K562 (cell line): ENCODE results near the gene RPL29. TPM values are rescaled to one million over a fixed set of nuclear protein-coding genes. Genes with fewer than 3 reads are reported as not detected.

ENCODE experiments used
- BCOR ChIP-seq: fragments of 450-650 bp; IDR thresholded peaks from 2 replicates; pipeline ENCODE4 v1.6.1; 2016
- CBX3 ChIP-seq, 2 experiments: IDR thresholded peaks; 1 replicate in 1 of 2; 2 replicates in 1 of 2; pipeline ENCODE4 v1.6.1; 2012; ENCODE audit warnings: inconsistent platforms in 2 of 2, low read length in 2 of 2, borderline replicate concordance in 1 of 2, control low read depth in 1 of 2
- HCFC1 ChIP-seq: IDR thresholded peaks from 2 replicates; pipeline ENCODE4 v1.6.1; 2012; ENCODE audit warnings: low read depth, low read length, improper control_type of control experiment
- HIVEP1 ChIP-seq: fragments of 250-450 bp; sonication (Bioruptor Pico); IDR thresholded peaks from 2 replicates; pipeline ENCODE4 v1.4.0; 2020; ENCODE audit warnings: mild to moderate bottlenecking
- NFRKB ChIP-seq: fragments of 450-650 bp; IDR thresholded peaks from 2 replicates; pipeline ENCODE4 v1.6.1; 2016; ENCODE audit warnings: low read depth
- NRF1 ChIP-seq, 2 experiments: fragments of 450-650 bp; IDR thresholded peaks in 1 of 2; conservative IDR thresholded peaks in 1 of 2; 2 replicates each; pipeline ENCODE4 v1.6.1; 2014; ENCODE audit warnings: mild to moderate bottlenecking in 2 of 2
- PRDM10 ChIP-seq: fragments of 450-650 bp; IDR thresholded peaks from 2 replicates; pipeline ENCODE4 v1.6.1; 2018; ENCODE audit not compliant: partially characterized antibody
- RBBP5 ChIP-seq: fragments of 200-600 bp; sonication (generic); IDR thresholded peaks from 2 replicates; pipeline ENCODE4 v1.6.1; 2012; ENCODE audit warnings: borderline replicate concordance, mild to moderate bottlenecking, low read length, control low read depth, inconsistent platforms; ENCODE audit not compliant: insufficient read depth, poor library complexity, severe bottlenecking
- RBM39 ChIP-seq: fragments of 200-400 bp; formaldehyde crosslinking; optimal IDR thresholded peaks from 2 replicates; pipeline ENCODE3; 2018; ENCODE audit warnings: low read depth, low read length
- SETDB1 ChIP-seq: IDR thresholded peaks from one replicate; pipeline ENCODE4 v1.6.1; 2012; ENCODE audit warnings: low read length, control low read depth, inconsistent platforms
- TFAP4 ChIP-seq: sonication (generic); formaldehyde crosslinking; IDR thresholded peaks from 2 replicates; pipeline ENCODE4 v1.8.0; 2022; ENCODE audit warnings: missing genetic modification reagents, mild to moderate bottlenecking, moderate library complexity, borderline replicate concordance
- TRIM25 ChIP-seq: fragments of 450-650 bp; IDR thresholded peaks from 2 replicates; pipeline ENCODE4 v1.7.0; 2016; ENCODE audit warnings: borderline replicate concordance
- ZBED1 ChIP-seq: IDR thresholded peaks from 2 replicates; pipeline ENCODE4 v1.6.1; 2014
- ZBTB11 ChIP-seq, 3 experiments: fragments of 200-800 bp in 1 of 3; fragments of 250-450 bp in 1 of 3; fragments of 450-650 bp in 1 of 3; sonication (Bioruptor Pico) in 1 of 3; sonication (Bioruptor generic) in 1 of 3; formaldehyde crosslinking in 1 of 3; IDR thresholded peaks; 2 replicates each; pipeline versions ENCODE4 v1.6.1 to v1.8.0; 2016 to 2022; ENCODE audit warnings: mild to moderate bottlenecking in 2 of 3, missing genetic modification characterization in 2 of 3, missing compliant biosample characterization in 1 of 3, moderate library complexity in 1 of 3
- ZNF584 ChIP-seq: fragments of 200-800 bp; sonication (Bioruptor generic); IDR thresholded peaks from 2 replicates; pipeline ENCODE4 v1.6.1; 2016; ENCODE audit warnings: low read depth, mild to moderate bottlenecking, missing genetic modification characterization, missing compliant biosample characterization
- ZZZ3 ChIP-seq: fragments of 450-650 bp; IDR thresholded peaks from 2 replicates; pipeline ENCODE4 v1.6.1; 2016; ENCODE audit warnings: antibody characterized with exemption, mild to moderate bottlenecking, moderate library complexity
- polyA plus RNA-seq, 8 experiments: library from polyadenylated mRNA; depleted of rRNA in 4 of 8; stranded (reverse) in 5 of 8; unstranded in 3 of 8; fragments of >200 nt; fragmentation: Nextera tagmentation in 2 of 8; fragmentation: Illumina TruSeq in 1 of 8; extraction: Ambion mirVana in 2 of 8; extraction: Trizol in 1 of 8; gene quantifications; 2 replicates each; pipeline versions ENCODE4 v1.2.1 to v1.2.3, GENCODE V29; 2011 to 2014; ENCODE audit warnings: inconsistent platforms in 1 of 8, missing spikeins in 1 of 8
- total RNA-seq, 7 experiments: library from RNA; depleted of rRNA in 6 of 7; stranded (reverse); fragments of >200 nt in 6 of 7; fragmentation: Illumina TruSeq in 2 of 7; extraction: Trizol in 2 of 7; gene quantifications; 2 replicates each; pipeline versions ENCODE4 v1.2.1 to v1.2.3, GENCODE V29; 2011 to 2021; ENCODE audit warnings: low replicate concordance in 1 of 7

Gene RPL29
- total and polyA plus RNA-seq, 9 of the 15 experiments (the other 6 are each of a cell fraction or from before 2014, with no cell fraction given) = 568 to 1,475 (median 1,104) TPM

- TF ChIP-seq RBBP5 (peak; percentile 95), TFAP4 (peak; percentile 59; the same call in 1 of the 2 replicates), ZBED1 (peak; percentile 38; the same call in 1 of the 2 replicates), BCOR (0 out of 2 replicates have a peak, but pooled peaks have one; percentile 31), ZBTB11 (CRISPR knock-in tag; IDR thresholded peaks at IDR 0.05) (peak; percentile 94 to 99 (median 99)), TRIM25 (peak; percentile 77; the same call in 1 of the 2 replicates), RBM39 (no peak), ZZZ3 (peak; percentile 99), ZNF584 (CRISPR knock-in tag) (0 out of 2 replicates have a peak, but pooled peaks have one; percentile 36), SETDB1 (no peak), NRF1 (conservative IDR thresholded peaks at IDR 0.05 in 1 of 2, IDR thresholded peaks at IDR 0.05 in 1 of 2) (0 out of 4 replicates have a peak, but pooled peaks of 1 of the 2 experiments have one; percentile 15), NFRKB (peak; percentile 91), PRDM10 (no peak), CBX3 (IDR thresholded peaks at IDR 0.05; ENCODE audit: borderline replicate concordance in 1 of 2, low read length in 2 of 2) (peak in 1 of 2 experiments; percentile 65; a peak in 1 of 3 replicates), HCFC1 (peak; percentile 87), HIVEP1 (no peak)
Measured at GRCh38 chr3:51995346-51996163, at the start of gene RPL29 (continued).
